SH-SY5Y (cell line): ENCODE data around the gene ECHS1.

Source experiments
- GATA2 ChIP-seq: IDR thresholded peaks from 2 replicates; pipeline ENCODE4 v1.6.1; 2011; ENCODE audit warnings: mild to moderate bottlenecking, low read depth, low read length
- GATA3 ChIP-seq: IDR thresholded peaks from 2 replicates; pipeline ENCODE4 v1.6.1; 2011; ENCODE audit warnings: low read depth, mild to moderate bottlenecking, low read length, moderate library complexity

- TF ChIP-seq GATA2 = no peak
- no peak for TF ChIP-seq GATA3
These were observed 43.5 kb downstream of the ECHS1 start for GRCh38 chr10:133329491-133330202.
